Raji (cell line): ENCODE measurements around the gene GDI1.
A peak's percentile ranks its signal among the peaks of the same experiment; 100 is the strongest.

Experiments
- POLR2A ChIP-seq: IDR thresholded peaks from 2 replicates; pipeline ENCODE4 v1.6.1; 2011; ENCODE audit warnings: low read depth, low read length, control low read depth; ENCODE audit not compliant: insufficient read depth

The GDI1 gene

GRCh38 chrX:154490021-154490413 is 53.1 kb downstream of the GDI1 start:
- no peak for TF ChIP-seq POLR2A

DNA sequence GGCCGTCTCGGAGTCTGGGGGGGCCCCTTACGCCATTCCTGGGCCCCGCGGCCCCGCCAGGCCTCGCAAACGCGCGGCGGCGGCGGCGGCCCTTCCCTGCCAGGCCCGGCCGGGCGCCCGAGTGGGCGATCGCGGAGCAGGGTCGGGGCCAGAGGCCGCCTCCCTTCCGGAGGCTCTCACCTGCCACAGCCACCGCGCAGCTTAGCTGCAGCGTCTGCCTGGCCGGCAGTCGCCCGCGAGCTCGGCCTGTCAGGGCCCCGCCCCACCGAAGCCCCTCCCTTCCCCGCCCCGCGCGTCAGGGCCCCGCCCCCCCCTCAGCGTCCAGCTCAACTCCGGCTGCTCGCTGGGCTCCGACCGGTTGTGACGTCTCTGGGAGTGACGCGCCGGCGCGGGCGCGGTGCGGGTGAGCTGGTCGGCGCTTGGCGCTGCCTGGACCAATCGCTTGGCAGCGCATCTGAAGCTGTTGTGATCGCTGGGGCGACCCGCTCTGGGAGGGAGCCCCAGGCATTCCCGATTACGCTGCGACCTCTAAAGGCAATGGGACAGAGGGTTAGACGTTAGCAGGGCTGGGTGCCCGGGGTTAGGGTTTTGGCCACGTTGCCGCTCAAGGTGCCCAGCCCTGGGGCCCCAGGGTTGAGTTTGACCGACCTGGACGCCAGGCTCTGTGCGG is 53.6 kb downstream of the GDI1 start, which contains the start of gene SLC10A3:
Gene SLC10A3 (minus strand): TSS at position 216 of the 670 bp plus-strand sequence. CDS start 1,689 bp downstream, outside the sequence.
- TF ChIP-seq POLR2A, result peak; percentile 85
